LoVo (cell line): Measurements from ENCODE around the gene DAND5.
A peak's percentile ranks its signal among the peaks of the same experiment; 100 is the strongest.

Source experiments
- DNase-seq: peaks from one replicate; pipeline ENCODE4 v3.0.0-alpha.2; 2016; ENCODE audit warnings: low spot score

DAND5 gene

DNA sequence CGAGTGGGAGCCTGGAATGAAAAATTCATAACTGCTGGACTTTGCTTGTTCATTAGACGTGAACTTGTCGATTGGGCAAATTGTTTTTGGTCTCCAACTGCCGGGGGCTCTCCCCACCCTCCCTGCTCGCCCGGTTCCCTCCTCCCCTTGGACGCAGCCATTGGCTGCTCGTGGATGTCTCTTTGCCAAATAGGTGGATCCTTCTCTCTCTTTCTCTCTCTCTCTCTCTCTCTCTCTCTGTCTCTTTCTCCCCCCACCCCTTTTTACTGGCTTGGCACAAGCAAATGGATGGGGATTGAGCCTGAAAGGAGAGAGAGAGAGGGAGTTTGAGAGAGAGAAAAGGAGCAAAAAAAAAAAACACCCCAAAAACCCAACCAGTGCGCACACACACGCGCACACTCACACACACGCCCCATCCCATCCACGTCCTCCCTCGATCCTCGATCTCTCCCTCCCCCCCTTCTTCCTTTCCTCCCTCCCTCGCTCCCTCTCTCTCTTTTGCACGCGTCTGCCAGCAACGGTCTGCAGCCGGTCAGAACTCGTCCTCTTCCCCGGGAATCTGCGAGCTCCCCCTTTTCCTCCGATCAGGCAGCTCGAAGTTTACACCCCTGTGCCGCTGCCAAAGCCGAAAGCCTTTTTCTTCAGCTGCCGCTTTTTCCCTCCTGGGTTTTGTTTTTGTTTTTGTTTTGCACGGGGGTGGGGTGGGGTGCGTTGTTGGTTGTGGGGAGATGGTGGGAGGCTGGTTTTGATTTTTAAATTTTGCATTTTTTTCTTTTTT is 53.7 kb downstream of the DAND5 start:
- peak; percentile 65 for DNase-seq

DNA sequence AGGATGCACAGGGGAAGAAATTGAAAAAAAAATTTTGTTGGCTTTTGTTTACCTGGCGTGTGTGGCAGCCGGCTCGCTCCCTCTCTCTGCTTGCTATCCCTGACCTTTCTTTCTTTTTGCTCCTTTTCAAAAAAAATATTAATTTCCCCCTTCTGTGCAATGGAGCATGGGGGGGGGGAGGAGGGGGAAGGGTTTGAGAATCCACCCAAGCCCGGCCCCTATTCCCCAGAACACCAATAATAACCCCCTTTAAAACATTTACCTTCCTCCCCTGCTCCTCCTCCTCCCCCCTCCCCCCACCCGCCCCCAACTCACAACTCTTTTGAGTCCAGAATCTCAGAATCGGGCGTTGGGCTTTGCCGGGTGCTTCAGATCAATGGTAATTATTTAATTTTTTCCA is 54.3 kb downstream of the DAND5 start:
- DNase-seq: no peak
